Cardiac muscle cell (in vitro differentiated cells and primary cell): ENCODE results near the gene MRPL9. TPM values are rescaled to one million over a fixed set of nuclear protein-coding genes. Genes with fewer than 3 reads are reported as not detected.

Source experiments
- DNase-seq, 2 donors: peaks; one replicate each; pipeline versions ENCODE4 v3.0.0 to v3.0.0-alpha.2; 2010 to 2017; ENCODE audit warnings: low read depth in 1 of 2, low spot score in 1 of 2
- H3K27ac ChIP-seq: fragments of 200-600 bp; sonication (generic); 2 replicates; pipeline ENCODE4 v1.5.1; 2016
- H3K27me3 ChIP-seq: fragments of 200-600 bp; sonication (generic); 2 replicates; pipeline ENCODE4 v1.6.0; 2016; ENCODE audit warnings: control low read depth
- H3K36me3 ChIP-seq: fragments of 200-600 bp; sonication (generic); 2 replicates; pipeline ENCODE4 v1.5.1; 2016; ENCODE audit warnings: control low read depth
- H3K4me1 ChIP-seq: fragments of 200-600 bp; sonication (generic); 2 replicates; pipeline ENCODE4 v1.8.1; 2017; ENCODE audit warnings: low read depth, mild to moderate bottlenecking, mixed run types
- H3K4me3 ChIP-seq: fragments of 200-600 bp; sonication (generic); 2 replicates; pipeline ENCODE4 v1.5.1; 2016; ENCODE audit warnings: mild to moderate bottlenecking
- H3K9me3 ChIP-seq: fragments of 200-600 bp; sonication (generic); 2 replicates; pipeline ENCODE4 v1.5.1; 2017; ENCODE audit warnings: low read depth, mild to moderate bottlenecking, control low read depth
- CTCF ChIP-seq: IDR thresholded peaks from 2 replicates; pipeline ENCODE4 v1.5.1; 2012; ENCODE audit warnings: low read depth, mild to moderate bottlenecking, low read length
- polyA plus RNA-seq: library from polyadenylated mRNA; unstranded; fragments of >200 nt; fragmentation: Nextera tagmentation; extraction: Ambion mirVana; gene quantifications from 2 replicates; pipeline ENCODE4 v1.2.1, GENCODE V29; 2016
- total RNA-seq: library from RNA; depleted of rRNA; stranded (reverse); fragments of >200 nt; gene quantifications from 2 replicates; pipeline ENCODE4 v1.2.3, GENCODE V29; 2016

Gene MRPL9
- total and polyA plus RNA-seq, 2 experiments from 2014 or later, result 103 to 107 TPM

GRCh38 chr1:151720554-151720953 lies 42.7 kb downstream of the MRPL9 start:
- H3K27ac ChIP-seq, result no peak overlapping the region
- peaks cover 40% of the 10 kb centered on the region for H3K27me3 ChIP-seq
- H3K4me1 ChIP-seq, result peaks cover 11% of the 10 kb centered on the region
- H3K4me3 ChIP-seq, result no peak overlapping the region
- no peaks in the 10 kb centered on the region for H3K36me3 ChIP-seq
- TF ChIP-seq CTCF, result no peak
- peak; percentile 35 to 49 for DNase-seq
- no peaks in the 10 kb centered on the region for H3K9me3 ChIP-seq

- H3K4me1 ChIP-seq, result peaks cover 11% of the 10 kb centered on the region
- peaks cover 40% of the 10 kb centered on the region for H3K27me3 ChIP-seq
- no peaks in the 10 kb centered on the region for H3K36me3 ChIP-seq
- no peak for TF ChIP-seq CTCF
- no peak overlapping the region for H3K4me3 ChIP-seq
- H3K9me3 ChIP-seq, result no peaks in the 10 kb centered on the region
- no peak for DNase-seq
- H3K27ac ChIP-seq, result no peak overlapping the region
These were observed 43.2 kb downstream of the MRPL9 start for GRCh38 chr1:151720125-151720524.

GRCh38 chr1:151718666-151719065 lies 44.6 kb downstream of the MRPL9 start:
- no peak for TF ChIP-seq CTCF
- H3K9me3 ChIP-seq, result no peaks in the 10 kb centered on the region
- H3K27me3 ChIP-seq, result peaks cover 31% of the 10 kb centered on the region
- H3K4me3 ChIP-seq, result no peak overlapping the region
- DNase-seq, result no peak
- H3K36me3 ChIP-seq, result no peaks in the 10 kb centered on the region
- peaks cover 11% of the 10 kb centered on the region for H3K4me1 ChIP-seq
- H3K27ac ChIP-seq, result no peak overlapping the region

GRCh38 chr1:151718011-151718431 lies 45.3 kb downstream of the MRPL9 start:
- H3K4me3 ChIP-seq, result no peak overlapping the region
- H3K4me1 ChIP-seq, result peaks cover 11% of the 10 kb centered on the region
- H3K9me3 ChIP-seq, result no peaks in the 10 kb centered on the region
- peaks cover 24% of the 10 kb centered on the region for H3K27me3 ChIP-seq
- no peak for TF ChIP-seq CTCF
- DNase-seq, result peak in 1 of 2 donors; percentile 26
- no peak overlapping the region for H3K27ac ChIP-seq
- H3K36me3 ChIP-seq, result no peaks in the 10 kb centered on the region

GRCh38 chr1:151716771-151717631 lies 46.3 kb downstream of the MRPL9 start, which contains the start of gene CELF3:
Gene CELF3 (minus strand): TSS chr1:151716803. CDS start chr1:151716020, 783 bp downstream.
- no peak within 1 kb of the TSS for H3K27ac ChIP-seq
- DNase-seq, result peak; percentile 50 to 59
- no peaks in the 10 kb centered on the region for H3K9me3 ChIP-seq
- H3K4me3 ChIP-seq, result peak within 1 kb of the TSS; percentile 5
- peaks cover 11% of the 10 kb centered on the region for H3K4me1 ChIP-seq
- no peaks in the 10 kb centered on the region for H3K36me3 ChIP-seq
- TF ChIP-seq CTCF, result no peak
- peaks cover 14% of the 10 kb centered on the region for H3K27me3 ChIP-seq
